Thyroid gland (tissue), 4 donors: ENCODE measurements around the gene FOXK1.

Source experiments
- CTCF ChIP-seq, 6 experiments: fragments of 200-600 bp in 3 of 6; fragments of 450-650 bp in 3 of 6; sonication (generic) in 3 of 6; IDR thresholded peaks; one replicate each; pipeline ENCODE4 v1.5.1; 2016 to 2019; ENCODE audit warnings: antibody characterized with exemption in 6 of 6, mild to moderate bottlenecking in 2 of 6, inconsistent platforms in 1 of 6, moderate library complexity in 1 of 6
- POLR2A ChIP-seq, 2 donors: fragments of 450-650 bp; IDR thresholded peaks; one replicate each; pipeline ENCODE4 v1.6.1; 2017; ENCODE audit warnings: antibody characterized with exemption in 2 of 2, mild to moderate bottlenecking in 2 of 2, moderate library complexity in 1 of 2

GRCh38 chr7:4693152-4693551 lies 11.1 kb downstream of the FOXK1 start:
- TF ChIP-seq POLR2A (IDR thresholded peaks at IDR 0.05) (no peak), CTCF (IDR thresholded peaks at IDR 0.05) (no peak)
